GM21515 (cell line): ENCODE results near the gene GPD1L.

ENCODE experiments used
- ATAC-seq: cut with Tn5 transposase; IDR thresholded peaks from one replicate; pipeline ENCODE4 v1.9.1; 2021; ENCODE audit not compliant: unreplicated experiment

The GPD1L gene

GRCh38 chr3:32136703-32137102, 30.3 kb downstream of the GPD1L start:
- no peak for ATAC-seq

GRCh38 chr3:32137870-32138269, 31.4 kb downstream of the GPD1L start:
- ATAC-seq: no peak

GRCh38 chr3:32138545-32139104, 32.2 kb downstream of the GPD1L start:
- no peak for ATAC-seq

- ATAC-seq: no peak
Observed at GRCh38 chr3:32140943-32141342, 34.5 kb downstream of the GPD1L start.

- peak; percentile 71 for ATAC-seq
Observed at GRCh38 chr3:32143849-32144757, 37.7 kb downstream of the GPD1L start.

- no peak for ATAC-seq
Observed at GRCh38 chr3:32146746-32147211, 40.4 kb downstream of the GPD1L start.

GRCh38 chr3:32147509-32147908, 41.1 kb downstream of the GPD1L start:
- no peak for ATAC-seq

GRCh38 chr3:32147933-32148332, 41.5 kb downstream of the GPD1L start:
- no peak for ATAC-seq

- no peak for ATAC-seq
Observed at GRCh38 chr3:32148351-32148750, 41.9 kb downstream of the GPD1L start.

GRCh38 chr3:32153414-32154204, 47.2 kb downstream of the GPD1L start:
- no peak for ATAC-seq

GRCh38 chr3:32154205-32154579, 47.8 kb downstream of the GPD1L start:
- ATAC-seq: no peak

- no peak for ATAC-seq
Observed at GRCh38 chr3:32155117-32155516, 48.7 kb downstream of the GPD1L start.

- no peak for ATAC-seq
Observed at GRCh38 chr3:32157600-32158264, 51.3 kb downstream of the GPD1L start.

GRCh38 chr3:32160706-32161214, 54.3 kb downstream of the GPD1L start:
- no peak for ATAC-seq

- ATAC-seq: no peak
Observed at GRCh38 chr3:32165442-32165841, 59.0 kb downstream of the GPD1L start.

- no peak for ATAC-seq
Observed at GRCh38 chr3:32166654-32167053, 60.2 kb downstream of the GPD1L start.

GRCh38 chr3:32172420-32172819, 66.0 kb downstream of the GPD1L start:
- no peak for ATAC-seq

- no peak for ATAC-seq
Observed at GRCh38 chr3:32175607-32176197, 69.3 kb downstream of the GPD1L start.

GRCh38 chr3:32176989-32177701, 70.7 kb downstream of the GPD1L start:
- peak; percentile 67 for ATAC-seq

GRCh38 chr3:32177702-32178198, 71.3 kb downstream of the GPD1L start:
- ATAC-seq: peak; percentile 68
